HG02852 (cell line): ENCODE results near the gene WDFY4.

Experiments
- ATAC-seq: cut with Tn5 transposase; IDR thresholded peaks from one replicate; pipeline ENCODE4 v1.9.1; 2021; ENCODE audit warnings: mild to moderate bottlenecking, moderate library complexity; ENCODE audit not compliant: unreplicated experiment

Gene WDFY4

GRCh38 chr10:48786606-48787282 is 102.1 kb downstream of the WDFY4 start:
- no peak for ATAC-seq

GRCh38 chr10:48788554-48788953 is 103.9 kb downstream of the WDFY4 start:
- no peak for ATAC-seq

GRCh38 chr10:48789486-48790456 is 105.1 kb downstream of the WDFY4 start:
- ATAC-seq, result no peak

GRCh38 chr10:48790457-48791044 is 105.9 kb downstream of the WDFY4 start:
- no peak for ATAC-seq

GRCh38 chr10:48791267-48791928 is 106.7 kb downstream of the WDFY4 start:
- no peak for ATAC-seq

- no peak for ATAC-seq
These were observed 107.4 kb downstream of the WDFY4 start for GRCh38 chr10:48792121-48792520.

GRCh38 chr10:48792687-48793096 is 108.0 kb downstream of the WDFY4 start:
- ATAC-seq, result no peak

- no peak for ATAC-seq
These were observed 109.4 kb downstream of the WDFY4 start for GRCh38 chr10:48794074-48794473.

- no peak for ATAC-seq
These were observed 112.1 kb downstream of the WDFY4 start for GRCh38 chr10:48796713-48797245.

- no peak for ATAC-seq
These were observed 113.2 kb downstream of the WDFY4 start for GRCh38 chr10:48797830-48798229.

GRCh38 chr10:48798481-48799254 is 114.0 kb downstream of the WDFY4 start:
- ATAC-seq, result no peak

GRCh38 chr10:48799341-48800006 is 114.8 kb downstream of the WDFY4 start:
- ATAC-seq, result no peak

GRCh38 chr10:48800007-48800675 is 115.5 kb downstream of the WDFY4 start:
- peak; percentile 39 for ATAC-seq

- no peak for ATAC-seq
These were observed 116.3 kb downstream of the WDFY4 start for GRCh38 chr10:48801001-48801421.

- ATAC-seq, result peak; percentile 88
These were observed 118.0 kb downstream of the WDFY4 start for GRCh38 chr10:48802611-48803071.

GRCh38 chr10:48803801-48804584 is 119.3 kb downstream of the WDFY4 start:
- no peak for ATAC-seq

- ATAC-seq, result no peak
These were observed 120.1 kb downstream of the WDFY4 start for GRCh38 chr10:48804740-48805182.

GRCh38 chr10:48805411-48805810 is 120.7 kb downstream of the WDFY4 start:
- ATAC-seq, result no peak
